ENCODE data around the gene MYBPC1.

Gene MYBPC1

GRCh38 chr12:101604132-101604531 lies 9.4 kb downstream of the MYBPC1 start:
- H3K36me3 ChIP-seq (ENCODE audit: control insufficient read depth, insufficient read depth, low read length, severe bottlenecking), result no peaks in the 10 kb centered on the region
- H3K9me3 ChIP-seq (ENCODE audit: control insufficient read depth, low read length), result no peaks in the 10 kb centered on the region
- no peaks in the 10 kb centered on the region for H3K27me3 ChIP-seq (replicated peaks; ENCODE audit: control insufficient read depth, insufficient read depth, low read length)
- no peak overlapping the region for H3K9ac ChIP-seq (ENCODE audit: low read length)
- DNase-seq (ENCODE audit: low read depth), result no peak
- H3K4me3 ChIP-seq (ENCODE audit: low read length), result no peak overlapping the region
- H3K4me1 ChIP-seq (ENCODE audit: control insufficient read depth, insufficient read depth, low read length), result no peaks in the 10 kb centered on the region

GRCh38 chr12:101607894-101608293 lies 13.1 kb downstream of the MYBPC1 start:
- Histone ChIP-seq H3K27me3 (replicated peaks; ENCODE audit: control insufficient read depth, insufficient read depth, low read length) (no peaks in the 10 kb centered on the region), H3K4me3 (ENCODE audit: low read length) (no peak overlapping the region), H3K9ac (ENCODE audit: low read length) (no peak overlapping the region), H3K9me3 (ENCODE audit: control insufficient read depth, low read length) (no peaks in the 10 kb centered on the region), H3K4me1 (ENCODE audit: control insufficient read depth, insufficient read depth, low read length) (no peaks in the 10 kb centered on the region), H3K36me3 (ENCODE audit: control insufficient read depth, insufficient read depth, low read length, severe bottlenecking) (no peaks in the 10 kb centered on the region)
- no peak for DNase-seq (ENCODE audit: low read depth)

DNA sequence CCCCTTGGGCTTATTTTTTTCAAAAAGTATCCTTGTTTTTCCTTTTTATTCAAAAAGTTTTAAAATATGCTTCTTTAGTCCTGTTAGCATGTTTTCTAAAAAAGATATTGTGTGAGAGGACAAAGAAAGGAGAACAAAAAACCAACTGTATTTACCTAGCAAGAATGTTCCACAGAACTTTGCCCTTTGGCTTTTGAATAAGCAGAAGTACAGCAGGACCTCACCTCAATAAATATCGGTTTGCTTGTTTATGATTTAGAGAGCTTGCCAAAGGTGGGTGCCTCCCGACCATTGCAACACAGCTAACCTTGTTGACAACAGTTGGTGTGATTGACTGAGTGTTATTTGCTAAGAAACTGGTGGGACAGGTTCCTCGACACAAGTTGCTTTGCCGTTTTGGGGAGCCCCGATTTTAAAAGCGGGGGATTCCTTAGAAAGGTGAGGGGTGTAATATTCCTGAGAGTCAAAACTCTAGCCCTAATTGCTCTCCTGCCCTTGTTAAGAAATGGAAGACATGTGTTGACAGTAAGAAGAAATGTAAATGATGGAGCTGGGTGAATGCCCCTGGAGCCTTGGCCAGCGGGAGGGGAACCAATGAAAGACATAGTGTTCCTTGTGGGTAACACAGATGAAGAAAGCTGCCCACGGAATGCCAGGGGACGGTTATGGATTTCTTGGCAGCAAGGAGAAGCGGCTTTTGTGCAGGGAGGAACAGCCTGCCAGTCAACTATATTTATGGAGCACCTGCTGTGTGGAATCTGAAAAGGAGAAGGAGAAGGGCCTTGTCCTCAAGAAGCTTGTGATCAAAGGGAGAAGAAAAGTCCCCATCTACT lies 13.7 kb downstream of the MYBPC1 start:
- DNase-seq (ENCODE audit: low read depth), result no peak
- no peak overlapping the region for H3K4me3 ChIP-seq (ENCODE audit: low read length)
- no peaks in the 10 kb centered on the region for H3K9me3 ChIP-seq (ENCODE audit: control insufficient read depth, low read length)
- no peaks in the 10 kb centered on the region for H3K36me3 ChIP-seq (ENCODE audit: control insufficient read depth, insufficient read depth, low read length, severe bottlenecking)
- H3K27me3 ChIP-seq (replicated peaks; ENCODE audit: control insufficient read depth, insufficient read depth, low read length), result no peaks in the 10 kb centered on the region
- no peaks in the 10 kb centered on the region for H3K4me1 ChIP-seq (ENCODE audit: control insufficient read depth, insufficient read depth, low read length)
- H3K9ac ChIP-seq (ENCODE audit: low read length), result no peak overlapping the region

- Histone ChIP-seq H3K9me3 (ENCODE audit: control insufficient read depth, low read length) (no peaks in the 10 kb centered on the region), H3K4me3 (ENCODE audit: low read length) (no peak overlapping the region), H3K27me3 (replicated peaks; ENCODE audit: control insufficient read depth, insufficient read depth, low read length) (no peaks in the 10 kb centered on the region), H3K36me3 (ENCODE audit: control insufficient read depth, insufficient read depth, low read length, severe bottlenecking) (no peaks in the 10 kb centered on the region), H3K9ac (ENCODE audit: low read length) (no peak overlapping the region), H3K4me1 (ENCODE audit: control insufficient read depth, insufficient read depth, low read length) (no peaks in the 10 kb centered on the region)
- DNase-seq (ENCODE audit: low read depth), result no peak
Measured at GRCh38 chr12:101609198-101609597, 14.4 kb downstream of the MYBPC1 start.

DNA sequence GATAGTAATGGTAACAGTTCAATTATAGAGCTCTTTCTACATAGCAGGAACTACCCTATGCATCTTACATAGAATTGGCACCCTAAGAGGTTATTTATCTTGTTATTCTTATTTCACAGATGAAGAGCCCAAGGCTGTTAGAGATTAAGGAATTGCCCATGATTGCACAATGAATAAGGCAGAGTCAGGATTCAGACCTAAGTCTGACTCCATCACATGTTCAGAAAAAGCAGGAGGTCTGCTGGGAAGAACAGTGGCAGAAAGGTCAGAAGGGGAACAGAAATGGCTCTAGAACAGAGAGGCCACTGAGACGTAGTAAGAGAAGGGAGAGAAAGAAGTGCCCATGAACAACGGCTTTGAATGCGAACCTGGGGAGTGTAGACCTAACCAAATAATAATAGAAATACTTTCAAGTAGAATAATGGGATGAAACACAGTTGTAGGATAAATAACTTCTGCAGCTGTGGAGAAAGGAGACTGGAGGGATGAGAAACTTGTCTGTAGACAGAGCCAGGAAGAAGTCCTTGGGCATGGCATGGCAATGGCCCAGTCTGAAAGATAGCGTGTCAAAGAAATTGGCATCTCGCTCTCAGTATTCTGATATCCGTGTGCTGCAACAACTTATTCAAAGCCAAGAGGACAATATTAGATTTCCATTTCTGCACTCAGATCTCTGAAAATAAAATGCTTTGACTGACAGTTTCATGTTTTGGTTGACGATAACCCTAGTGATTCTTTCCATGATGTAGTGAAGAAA lies 17.6 kb downstream of the MYBPC1 start:
- peaks cover 11% of the 10 kb centered on the region for H3K4me1 ChIP-seq (ENCODE audit: control insufficient read depth, insufficient read depth, low read length)
- no peaks in the 10 kb centered on the region for H3K36me3 ChIP-seq (ENCODE audit: control insufficient read depth, insufficient read depth, low read length, severe bottlenecking)
- H3K9ac ChIP-seq (ENCODE audit: low read length), result no peak overlapping the region
- no peak for DNase-seq (ENCODE audit: low read depth)
- H3K4me3 ChIP-seq (ENCODE audit: low read length), result no peak overlapping the region
- no peaks in the 10 kb centered on the region for H3K9me3 ChIP-seq (ENCODE audit: control insufficient read depth, low read length)
- H3K27me3 ChIP-seq (replicated peaks; ENCODE audit: control insufficient read depth, insufficient read depth, low read length), result no peaks in the 10 kb centered on the region

GRCh38 chr12:101616027-101616494 lies 21.3 kb downstream of the MYBPC1 start:
- Histone ChIP-seq H3K4me1 (ENCODE audit: control insufficient read depth, insufficient read depth, low read length) (peaks cover 11% of the 10 kb centered on the region), H3K9ac (ENCODE audit: low read length) (no peak overlapping the region), H3K9me3 (ENCODE audit: control insufficient read depth, low read length) (no peaks in the 10 kb centered on the region), H3K36me3 (ENCODE audit: control insufficient read depth, insufficient read depth, low read length, severe bottlenecking) (no peaks in the 10 kb centered on the region), H3K4me3 (ENCODE audit: low read length) (peak overlapping the region; percentile 5), H3K27me3 (replicated peaks; ENCODE audit: control insufficient read depth, insufficient read depth, low read length) (peaks cover 5% of the 10 kb centered on the region)
- DNase-seq (ENCODE audit: low read depth), result peak; percentile 22

- Histone ChIP-seq H3K4me3 (ENCODE audit: low read length) (no peak overlapping the region), H3K9ac (ENCODE audit: low read length) (no peak overlapping the region), H3K4me1 (ENCODE audit: control insufficient read depth, insufficient read depth, low read length) (peaks cover 11% of the 10 kb centered on the region), H3K36me3 (ENCODE audit: control insufficient read depth, insufficient read depth, low read length, severe bottlenecking) (no peaks in the 10 kb centered on the region), H3K9me3 (ENCODE audit: control insufficient read depth, low read length) (no peaks in the 10 kb centered on the region), H3K27me3 (replicated peaks; ENCODE audit: control insufficient read depth, insufficient read depth, low read length) (peaks cover 5% of the 10 kb centered on the region)
- DNase-seq (ENCODE audit: low read depth), result no peak
Measured at GRCh38 chr12:101619026-101619786, 24.4 kb downstream of the MYBPC1 start.

GRCh38 chr12:101619858-101620761 lies 25.3 kb downstream of the MYBPC1 start:
- DNase-seq (ENCODE audit: low read depth), result no peak
- Histone ChIP-seq H3K4me3 (ENCODE audit: low read length) (no peak overlapping the region), H3K27me3 (replicated peaks; ENCODE audit: control insufficient read depth, insufficient read depth, low read length) (peaks cover 5% of the 10 kb centered on the region), H3K36me3 (ENCODE audit: control insufficient read depth, insufficient read depth, low read length, severe bottlenecking) (no peaks in the 10 kb centered on the region), H3K4me1 (ENCODE audit: control insufficient read depth, insufficient read depth, low read length) (peaks cover 11% of the 10 kb centered on the region), H3K9ac (ENCODE audit: low read length) (no peak overlapping the region), H3K9me3 (ENCODE audit: control insufficient read depth, low read length) (no peaks in the 10 kb centered on the region)

GRCh38 chr12:101620762-101621133 lies 26.0 kb downstream of the MYBPC1 start:
- peaks cover 10% of the 10 kb centered on the region for H3K4me1 ChIP-seq (ENCODE audit: control insufficient read depth, insufficient read depth, low read length)
- H3K9me3 ChIP-seq (ENCODE audit: control insufficient read depth, low read length), result no peaks in the 10 kb centered on the region
- DNase-seq (ENCODE audit: low read depth), result no peak
- no peak overlapping the region for H3K9ac ChIP-seq (ENCODE audit: low read length)
- H3K4me3 ChIP-seq (ENCODE audit: low read length), result no peak overlapping the region
- no peaks in the 10 kb centered on the region for H3K36me3 ChIP-seq (ENCODE audit: control insufficient read depth, insufficient read depth, low read length, severe bottlenecking)
- H3K27me3 ChIP-seq (replicated peaks; ENCODE audit: control insufficient read depth, insufficient read depth, low read length), result peaks cover 5% of the 10 kb centered on the region

DNA sequence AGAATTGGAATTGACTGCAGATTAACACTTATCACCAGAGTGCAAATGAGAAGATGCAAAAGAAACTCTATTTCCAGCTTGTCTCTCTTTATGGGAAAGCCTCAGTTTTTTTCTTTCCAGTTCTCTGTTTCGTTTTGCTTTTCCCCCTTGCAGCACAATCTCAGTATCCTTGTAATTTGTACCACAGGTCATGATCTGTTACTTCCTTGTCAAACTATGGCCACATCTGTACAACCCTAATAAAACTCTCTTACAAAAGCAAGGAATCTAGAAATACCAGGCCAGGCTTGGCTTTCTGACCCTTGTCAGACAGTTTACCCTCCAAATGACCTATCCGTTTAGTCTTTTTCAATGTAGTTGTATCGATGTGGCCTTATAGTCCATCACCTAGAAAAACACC lies 33.9 kb downstream of the MYBPC1 start:
- no peaks in the 10 kb centered on the region for H3K36me3 ChIP-seq (ENCODE audit: control insufficient read depth, insufficient read depth, low read length, severe bottlenecking)
- DNase-seq (ENCODE audit: low read depth), result no peak
- H3K9ac ChIP-seq (ENCODE audit: low read length), result no peak overlapping the region
- no peak overlapping the region for H3K4me3 ChIP-seq (ENCODE audit: low read length)
- no peaks in the 10 kb centered on the region for H3K4me1 ChIP-seq (ENCODE audit: control insufficient read depth, insufficient read depth, low read length)
- H3K27me3 ChIP-seq (replicated peaks; ENCODE audit: control insufficient read depth, insufficient read depth, low read length), result no peaks in the 10 kb centered on the region
- H3K9me3 ChIP-seq (ENCODE audit: control insufficient read depth, low read length), result no peaks in the 10 kb centered on the region

All from adipocyte (in vitro differentiated cells).